ENCODE measurements around the gene LRRC8C. TPM values are rescaled to one million over a fixed set of nuclear protein-coding genes. Genes with fewer than 3 reads are reported as not detected.

Gene LRRC8C
- total and polyA plus RNA-seq, 4 donors = 0.63 to 3.5 (median 1.5) TPM

DNA sequence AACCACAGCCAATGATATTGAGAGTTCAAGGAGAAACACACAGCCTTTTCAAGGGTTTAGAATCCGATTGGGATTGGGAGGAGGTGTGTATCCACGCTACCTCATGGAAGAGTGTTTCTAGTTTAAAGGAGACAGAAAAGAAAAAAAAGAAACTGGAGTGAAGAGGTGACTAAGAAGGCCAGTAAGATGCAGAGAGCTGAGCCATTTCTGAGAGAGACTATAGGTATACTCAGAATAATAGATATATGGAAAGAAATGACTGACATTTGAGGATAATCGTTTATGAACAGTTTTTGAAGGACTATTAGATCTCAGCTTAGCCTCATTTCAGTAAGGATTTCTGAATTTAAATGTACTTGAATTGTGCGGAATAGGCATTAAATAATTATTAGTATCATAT, 42.8 kb downstream of the LRRC8C start:
- Histone ChIP-seq H3K4me3 (ENCODE audit: low read depth in 1 of 3, low read length in 3 of 3) (no peak overlapping the region), H3K36me3 (ENCODE audit: control insufficient read depth in 4 of 4, insufficient read depth in 3 of 4, low read depth in 1 of 4, low read length in 3 of 4) (no peaks in the 10 kb centered on the region), H3K4me1 (ENCODE audit: control insufficient read depth in 4 of 4, insufficient read depth in 4 of 4, low read length in 3 of 4) (no peaks in the 10 kb centered on the region), H3K9me3 (ENCODE audit: control insufficient read depth in 4 of 4, low read length in 3 of 4) (no peaks in the 10 kb centered on the region), H3K27ac (ENCODE audit: low read depth in 1 of 2, low read length in 2 of 2) (no peak overlapping the region), H3K27me3 (ENCODE audit: control insufficient read depth in 4 of 4, insufficient read depth in 4 of 4, low read length in 3 of 4) (no peaks in the 10 kb centered on the region), H3K9ac (ENCODE audit: low read depth in 1 of 2, low read length in 2 of 2) (no peak overlapping the region)
- TF ChIP-seq, protein P1, sequence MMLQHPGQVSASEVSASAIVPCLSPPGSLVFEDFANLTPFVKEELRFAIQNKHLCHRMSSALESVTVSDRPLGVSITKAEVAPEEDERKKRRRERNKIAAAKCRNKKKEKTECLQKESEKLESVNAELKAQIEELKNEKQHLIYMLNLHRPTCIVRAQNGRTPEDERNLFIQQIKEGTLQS (IDR thresholded peaks at IDR 0.05) = no peak
- TF ChIP-seq, protein P2, sequence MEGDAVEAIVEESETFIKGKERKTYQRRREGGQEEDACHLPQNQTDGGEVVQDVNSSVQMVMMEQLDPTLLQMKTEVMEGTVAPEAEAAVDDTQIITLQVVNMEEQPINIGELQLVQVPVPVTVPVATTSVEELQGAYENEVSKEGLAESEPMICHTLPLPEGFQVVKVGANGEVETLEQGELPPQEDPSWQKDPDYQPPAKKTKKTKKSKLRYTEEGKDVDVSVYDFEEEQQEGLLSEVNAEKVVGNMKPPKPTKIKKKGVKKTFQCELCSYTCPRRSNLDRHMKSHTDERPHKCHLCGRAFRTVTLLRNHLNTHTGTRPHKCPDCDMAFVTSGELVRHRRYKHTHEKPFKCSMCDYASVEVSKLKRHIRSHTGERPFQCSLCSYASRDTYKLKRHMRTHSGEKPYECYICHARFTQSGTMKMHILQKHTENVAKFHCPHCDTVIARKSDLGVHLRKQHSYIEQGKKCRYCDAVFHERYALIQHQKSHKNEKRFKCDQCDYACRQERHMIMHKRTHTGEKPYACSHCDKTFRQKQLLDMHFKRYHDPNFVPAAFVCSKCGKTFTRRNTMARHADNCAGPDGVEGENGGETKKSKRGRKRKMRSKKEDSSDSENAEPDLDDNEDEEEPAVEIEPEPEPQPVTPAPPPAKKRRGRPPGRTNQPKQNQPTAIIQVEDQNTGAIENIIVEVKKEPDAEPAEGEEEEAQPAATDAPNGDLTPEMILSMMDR (IDR thresholded peaks at IDR 0.05; ENCODE audit: low read depth, low read length, missing input control) = no peak
- TF ChIP-seq HNF4G (IDR thresholded peaks at IDR 0.05) (no peak), NR2F2 (IDR thresholded peaks at IDR 0.05) (no peak)
- no peak for DNase-seq (ENCODE audit: low spot score)
- 85% methylated on average over 4 of the region's 4 CpGs for WGBS

DNA sequence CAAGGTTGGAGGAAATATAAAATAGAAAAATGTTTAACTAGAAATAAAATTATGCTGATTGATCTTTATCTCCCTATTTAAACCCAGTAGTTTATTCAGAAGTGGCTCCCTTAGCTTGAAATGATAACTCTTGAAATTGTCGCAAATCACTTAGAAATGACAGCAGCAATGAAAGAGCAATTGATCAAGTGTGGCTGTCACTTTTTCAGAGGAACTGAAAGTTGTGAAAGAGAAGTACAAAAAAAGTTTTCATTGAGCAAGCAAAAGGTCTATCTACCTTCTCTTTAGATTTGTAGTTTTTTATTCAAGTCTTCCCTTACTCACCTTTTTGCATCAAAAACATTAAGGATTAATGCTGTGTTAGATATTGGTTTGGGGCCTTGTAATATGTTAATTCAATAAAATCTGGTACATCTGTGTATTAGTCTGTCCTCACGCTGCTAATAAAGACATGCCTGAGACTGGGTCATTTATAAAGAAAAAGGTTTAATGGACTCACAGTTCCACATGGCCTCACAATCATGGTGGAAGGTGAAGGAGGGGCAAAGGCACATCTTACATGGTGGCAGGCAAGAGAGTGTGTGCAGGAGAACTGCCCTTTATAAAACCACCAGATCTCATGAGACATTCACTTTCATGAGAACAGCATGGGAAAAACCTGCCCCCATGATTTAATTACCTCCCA, 48.3 kb downstream of the LRRC8C start:
- 96% methylated on average over 2 of the region's 2 CpGs for WGBS
- Histone ChIP-seq H3K9ac (ENCODE audit: low read depth in 1 of 2, low read length in 2 of 2) (no peak overlapping the region), H3K4me1 (ENCODE audit: control insufficient read depth in 4 of 4, insufficient read depth in 4 of 4, low read length in 3 of 4) (no peaks in the 10 kb centered on the region), H3K27me3 (ENCODE audit: control insufficient read depth in 4 of 4, insufficient read depth in 4 of 4, low read length in 3 of 4) (no peaks in the 10 kb centered on the region), H3K9me3 (ENCODE audit: control insufficient read depth in 4 of 4, low read length in 3 of 4) (no peaks in the 10 kb centered on the region), H3K27ac (ENCODE audit: low read depth in 1 of 2, low read length in 2 of 2) (no peak overlapping the region), H3K4me3 (ENCODE audit: low read depth in 1 of 3, low read length in 3 of 3) (no peak overlapping the region), H3K36me3 (ENCODE audit: control insufficient read depth in 4 of 4, insufficient read depth in 3 of 4, low read depth in 1 of 4, low read length in 3 of 4) (no peaks in the 10 kb centered on the region)
- TF ChIP-seq YY1 (IDR thresholded peaks at IDR 0.05) (no peak), NR2F2 (IDR thresholded peaks at IDR 0.05) (no peak), GABPA (IDR thresholded peaks at IDR 0.05 in 1 of 2, conservative IDR thresholded peaks at IDR 0.05 in 1 of 2) (no peak), JUND (IDR thresholded peaks at IDR 0.05) (no peak), SP1 (IDR thresholded peaks at IDR 0.05) (no peak), RXRA (IDR thresholded peaks at IDR 0.05) (no peak), HNF4A (conservative IDR thresholded peaks at IDR 0.05) (no peak), EGR1 (IDR thresholded peaks at IDR 0.05; ENCODE audit: low read depth in 2 of 2) (no peak), RAD21 (IDR thresholded peaks at IDR 0.05) (no peak), FOXA2 (IDR thresholded peaks at IDR 0.05) (no peak), TAF1 (conservative IDR thresholded peaks at IDR 0.05) (no peak), FOXA1 (IDR thresholded peaks at IDR 0.05) (no peak), HNF4G (IDR thresholded peaks at IDR 0.05) (no peak)
- TF ChIP-seq, protein P3, sequence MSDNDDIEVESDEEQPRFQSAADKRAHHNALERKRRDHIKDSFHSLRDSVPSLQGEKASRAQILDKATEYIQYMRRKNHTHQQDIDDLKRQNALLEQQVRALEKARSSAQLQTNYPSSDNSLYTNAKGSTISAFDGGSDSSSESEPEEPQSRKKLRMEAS (IDR thresholded peaks at IDR 0.05) = no peak
- TF ChIP-seq, protein P4, sequence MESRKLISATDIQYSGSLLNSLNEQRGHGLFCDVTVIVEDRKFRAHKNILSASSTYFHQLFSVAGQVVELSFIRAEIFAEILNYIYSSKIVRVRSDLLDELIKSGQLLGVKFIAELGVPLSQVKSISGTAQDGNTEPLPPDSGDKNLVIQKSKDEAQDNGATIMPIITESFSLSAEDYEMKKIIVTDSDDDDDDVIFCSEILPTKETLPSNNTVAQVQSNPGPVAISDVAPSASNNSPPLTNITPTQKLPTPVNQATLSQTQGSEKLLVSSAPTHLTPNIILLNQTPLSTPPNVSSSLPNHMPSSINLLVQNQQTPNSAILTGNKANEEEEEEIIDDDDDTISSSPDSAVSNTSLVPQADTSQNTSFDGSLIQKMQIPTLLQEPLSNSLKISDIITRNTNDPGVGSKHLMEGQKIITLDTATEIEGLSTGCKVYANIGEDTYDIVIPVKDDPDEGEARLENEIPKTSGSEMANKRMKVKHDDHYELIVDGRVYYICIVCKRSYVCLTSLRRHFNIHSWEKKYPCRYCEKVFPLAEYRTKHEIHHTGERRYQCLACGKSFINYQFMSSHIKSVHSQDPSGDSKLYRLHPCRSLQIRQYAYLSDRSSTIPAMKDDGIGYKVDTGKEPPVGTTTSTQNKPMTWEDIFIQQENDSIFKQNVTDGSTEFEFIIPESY (IDR thresholded peaks at IDR 0.05) = no peak
- TF ChIP-seq, protein P1 (IDR thresholded peaks at IDR 0.05) = no peak
- TF ChIP-seq, protein P5, sequence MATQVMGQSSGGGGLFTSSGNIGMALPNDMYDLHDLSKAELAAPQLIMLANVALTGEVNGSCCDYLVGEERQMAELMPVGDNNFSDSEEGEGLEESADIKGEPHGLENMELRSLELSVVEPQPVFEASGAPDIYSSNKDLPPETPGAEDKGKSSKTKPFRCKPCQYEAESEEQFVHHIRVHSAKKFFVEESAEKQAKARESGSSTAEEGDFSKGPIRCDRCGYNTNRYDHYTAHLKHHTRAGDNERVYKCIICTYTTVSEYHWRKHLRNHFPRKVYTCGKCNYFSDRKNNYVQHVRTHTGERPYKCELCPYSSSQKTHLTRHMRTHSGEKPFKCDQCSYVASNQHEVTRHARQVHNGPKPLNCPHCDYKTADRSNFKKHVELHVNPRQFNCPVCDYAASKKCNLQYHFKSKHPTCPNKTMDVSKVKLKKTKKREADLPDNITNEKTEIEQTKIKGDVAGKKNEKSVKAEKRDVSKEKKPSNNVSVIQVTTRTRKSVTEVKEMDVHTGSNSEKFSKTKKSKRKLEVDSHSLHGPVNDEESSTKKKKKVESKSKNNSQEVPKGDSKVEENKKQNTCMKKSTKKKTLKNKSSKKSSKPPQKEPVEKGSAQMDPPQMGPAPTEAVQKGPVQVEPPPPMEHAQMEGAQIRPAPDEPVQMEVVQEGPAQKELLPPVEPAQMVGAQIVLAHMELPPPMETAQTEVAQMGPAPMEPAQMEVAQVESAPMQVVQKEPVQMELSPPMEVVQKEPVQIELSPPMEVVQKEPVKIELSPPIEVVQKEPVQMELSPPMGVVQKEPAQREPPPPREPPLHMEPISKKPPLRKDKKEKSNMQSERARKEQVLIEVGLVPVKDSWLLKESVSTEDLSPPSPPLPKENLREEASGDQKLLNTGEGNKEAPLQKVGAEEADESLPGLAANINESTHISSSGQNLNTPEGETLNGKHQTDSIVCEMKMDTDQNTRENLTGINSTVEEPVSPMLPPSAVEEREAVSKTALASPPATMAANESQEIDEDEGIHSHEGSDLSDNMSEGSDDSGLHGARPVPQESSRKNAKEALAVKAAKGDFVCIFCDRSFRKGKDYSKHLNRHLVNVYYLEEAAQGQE (IDR thresholded peaks at IDR 0.05) = no peak
- TF ChIP-seq, protein P2 (IDR thresholded peaks at IDR 0.05; ENCODE audit: low read depth, low read length, missing input control) = no peak
- no peak for DNase-seq (ENCODE audit: low spot score)

Data from liver (tissue), 9 donors.